Nephron (organoid): ENCODE data around the gene TP53I13.
"Not testable (repeated sequence)": the region's sequence is repeated elsewhere in the genome, so short reads cannot be mapped to it uniquely, and the experiment has no call there.

Experiments
- H3K27ac Mint-ChIP-seq, 3 experiments: 2 replicates each; pipeline ENCODE4 v1.8.0; 2020; ENCODE audit warnings: mixed read lengths in 3 of 3, mild to moderate bottlenecking in 2 of 3, moderate library complexity in 1 of 3
- H3K27me3 Mint-ChIP-seq: 2 replicates; pipeline ENCODE4 v1.8.0; 2021; ENCODE audit warnings: low read depth, mild to moderate bottlenecking, moderate library complexity, mixed read lengths
- H3K36me3 Mint-ChIP-seq: 2 replicates; pipeline ENCODE4 v1.8.0; 2020; ENCODE audit warnings: low read depth, mixed read lengths
- H3K4me1 Mint-ChIP-seq: 2 replicates; pipeline ENCODE4 v1.8.0; 2020; ENCODE audit warnings: mixed read lengths
- H3K4me3 Mint-ChIP-seq, 3 experiments: 2 replicates each; pipeline ENCODE4 v1.8.0; 2020; ENCODE audit warnings: mild to moderate bottlenecking in 3 of 3, mixed read lengths in 3 of 3, moderate library complexity in 2 of 3
- H3K9me3 Mint-ChIP-seq: 2 replicates; pipeline ENCODE4 v1.8.0; 2020; ENCODE audit warnings: mixed read lengths
- CTCF ChIP-seq, 3 experiments: fragments of 200-600 bp; sonication (generic); IDR thresholded peaks; one replicate each; pipeline ENCODE4 v1.5.0; 2021; ENCODE audit warnings: antibody characterized with exemption in 3 of 3; ENCODE audit not compliant: unreplicated experiment in 3 of 3

TP53I13 gene

GRCh38 chr17:29546830-29547229, 21.7 kb upstream of the TP53I13 start:
- TF ChIP-seq CTCF (IDR thresholded peaks at IDR 0.05; ENCODE audit: unreplicated experiment in 3 of 3), result no peak
- Mint-ChIP-seq H3K27ac (peak overlapping the region in 1 of 3 experiments; percentile 45), H3K36me3 (peaks cover 41% of the 10 kb centered on the region), H3K4me1 (peaks cover 24% of the 10 kb centered on the region), H3K27me3 (no peaks in the 10 kb centered on the region), H3K9me3 (no peaks in the 10 kb centered on the region), H3K4me3 (no peak overlapping the region)

GRCh38 chr17:29549177-29549923, 19.2 kb upstream of the TP53I13 start:
- peaks cover 20% of the 10 kb centered on the region for H3K36me3 Mint-ChIP-seq
- H3K4me3 Mint-ChIP-seq, result no peak overlapping the region
- H3K27ac Mint-ChIP-seq, result peak overlapping the region in 2 of 3 experiments; percentile 29
- no peaks in the 10 kb centered on the region for H3K27me3 Mint-ChIP-seq
- no peaks in the 10 kb centered on the region for H3K9me3 Mint-ChIP-seq
- TF ChIP-seq CTCF (IDR thresholded peaks at IDR 0.05; ENCODE audit: unreplicated experiment in 3 of 3), result no peak
- peaks cover 24% of the 10 kb centered on the region for H3K4me1 Mint-ChIP-seq

GRCh38 chr17:29555840-29556239, 12.7 kb upstream of the TP53I13 start:
- no peak for TF ChIP-seq CTCF (IDR thresholded peaks at IDR 0.05; ENCODE audit: unreplicated experiment in 3 of 3)
- H3K9me3 Mint-ChIP-seq, result no peaks in the 10 kb centered on the region
- H3K27me3 Mint-ChIP-seq, result peaks cover 12% of the 10 kb centered on the region
- H3K36me3 Mint-ChIP-seq, result no peaks in the 10 kb centered on the region
- H3K4me3 Mint-ChIP-seq, result no peak overlapping the region
- peaks cover 6% of the 10 kb centered on the region for H3K4me1 Mint-ChIP-seq
- H3K27ac Mint-ChIP-seq, result peak overlapping the region in 2 of 3 experiments; percentile 26 to 78

GRCh38 chr17:29557085-29557738, 11.3 kb upstream of the TP53I13 start:
- Mint-ChIP-seq H3K9me3 (no peaks in the 10 kb centered on the region), H3K27me3 (peaks cover 23% of the 10 kb centered on the region), H3K4me3 (no peak overlapping the region), H3K36me3 (no peaks in the 10 kb centered on the region), H3K4me1 (peaks cover 12% of the 10 kb centered on the region), H3K27ac (no peak overlapping the region)
- TF ChIP-seq CTCF (IDR thresholded peaks at IDR 0.05; ENCODE audit: unreplicated experiment in 3 of 3), result no peak

- Mint-ChIP-seq H3K4me3 (no peak overlapping the region), H3K9me3 (no peaks in the 10 kb centered on the region), H3K4me1 (peaks cover 12% of the 10 kb centered on the region), H3K27me3 (peaks cover 28% of the 10 kb centered on the region), H3K36me3 (no peaks in the 10 kb centered on the region), H3K27ac (no peak overlapping the region)
- no peak for TF ChIP-seq CTCF (IDR thresholded peaks at IDR 0.05; ENCODE audit: unreplicated experiment in 3 of 3)
These were observed 10.8 kb upstream of the TP53I13 start for GRCh38 chr17:29557739-29558116.

- H3K27ac Mint-ChIP-seq, H3K9me3 Mint-ChIP-seq, H3K36me3 Mint-ChIP-seq, H3K4me3 Mint-ChIP-seq: not testable (repeated sequence)
- peaks cover 32% of the 10 kb centered on the region for H3K27me3 Mint-ChIP-seq
- H3K4me1 Mint-ChIP-seq, result peaks cover 12% of the 10 kb centered on the region
These were observed 10.4 kb upstream of the TP53I13 start for GRCh38 chr17:29558139-29558538.
